ENCODE measurements around the gene FOSB.

Gene FOSB

GRCh38 chr19:45484273-45484945 is 16.6 kb downstream of the FOSB start:
- no peak for DNase-seq (ENCODE audit: low read depth in 3 of 3)

DNA sequence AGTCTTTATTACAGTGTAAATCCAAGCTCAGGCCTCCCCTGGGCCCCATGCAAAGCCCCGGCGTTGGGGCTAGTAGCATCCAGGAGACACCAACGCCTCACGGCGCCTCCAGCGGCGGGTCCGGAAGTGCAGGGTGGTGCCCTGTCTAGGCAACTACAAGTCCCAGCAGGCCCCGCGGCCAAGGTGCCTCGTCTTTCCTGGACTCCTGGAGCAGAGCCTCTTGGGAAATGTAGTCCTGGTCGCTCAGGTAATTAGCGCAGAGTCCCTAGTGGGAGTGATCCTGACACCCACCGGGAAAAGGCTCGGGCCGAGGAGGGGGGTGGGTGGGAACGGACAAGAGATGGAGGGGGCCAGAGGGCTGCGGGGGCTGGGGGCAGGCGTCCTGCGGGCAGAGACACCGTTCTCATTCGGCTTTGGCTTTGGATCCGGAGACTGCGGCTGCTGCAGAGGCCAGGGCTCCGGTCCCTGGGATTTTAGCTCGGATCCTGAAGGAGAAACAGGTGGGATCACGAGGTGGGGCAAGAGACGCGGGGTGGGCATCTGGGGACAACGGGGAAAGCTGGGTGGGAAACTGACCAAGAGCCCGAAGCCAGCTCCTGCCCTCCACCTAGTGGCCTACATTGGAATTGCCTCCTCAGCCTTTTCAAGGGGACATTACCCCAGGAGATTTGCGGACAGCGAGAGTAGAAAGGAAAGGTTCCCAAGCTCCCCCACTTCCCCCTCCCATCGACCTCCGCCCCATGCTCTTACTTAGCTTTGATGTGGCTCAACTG is 17.7 kb downstream of the FOSB start:
- DNase-seq (ENCODE audit: low read depth in 3 of 3), result peak; percentile 93 to 98 (median 96)

DNA sequence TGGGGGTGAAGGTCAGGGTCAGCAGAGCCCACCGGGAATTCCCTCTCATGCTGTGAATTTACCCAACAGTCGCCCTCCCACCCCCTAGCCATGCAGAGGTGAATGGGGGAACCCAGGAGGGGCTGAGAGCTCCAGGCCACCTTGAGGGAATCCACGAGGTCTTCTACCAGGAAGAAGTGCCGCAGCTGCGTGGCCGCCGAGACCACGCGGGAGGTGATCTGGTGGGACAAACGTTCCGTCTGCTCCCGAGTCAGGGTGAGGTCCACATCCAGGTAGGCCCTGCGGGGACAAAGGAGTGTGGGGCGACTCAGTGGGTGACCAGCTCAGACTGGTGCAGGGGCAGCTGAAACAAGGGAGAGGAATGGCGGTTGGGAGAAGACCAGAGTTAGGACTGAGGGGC is 20.9 kb downstream of the FOSB start:
- no peak for DNase-seq (ENCODE audit: low read depth in 3 of 3)

- no peak for DNase-seq (ENCODE audit: low read depth in 3 of 3)
These were observed 21.5 kb downstream of the FOSB start for GRCh38 chr19:45489216-45489855.

DNA sequence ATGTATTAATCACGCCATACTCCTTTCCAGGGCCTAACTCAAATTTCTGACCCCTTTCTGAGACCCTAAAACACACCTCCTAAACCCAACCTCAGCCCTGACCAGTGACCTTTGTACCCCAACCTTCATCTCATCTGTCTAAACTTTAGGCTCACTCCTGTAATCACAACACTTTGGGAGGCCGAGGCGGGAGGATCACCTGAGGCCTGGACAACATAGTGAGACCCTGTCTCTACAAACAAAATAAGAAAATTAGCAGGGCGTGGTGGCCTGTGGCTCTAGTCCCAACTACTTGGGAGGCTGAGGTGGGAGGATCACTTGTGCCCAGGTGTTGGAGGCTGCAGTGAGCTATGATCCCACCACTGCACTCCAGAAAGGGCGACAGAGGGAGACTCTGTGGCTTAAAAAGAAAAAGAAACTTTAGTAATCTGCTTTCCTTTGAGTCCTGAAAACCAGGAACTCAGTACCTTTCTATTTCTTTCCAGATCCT is 24.4 kb downstream of the FOSB start:
- DNase-seq (ENCODE audit: low read depth in 3 of 3), result no peak

GRCh38 chr19:45492627-45493470 is 25.1 kb downstream of the FOSB start:
- DNase-seq (ENCODE audit: low read depth in 3 of 3), result no peak

DNA sequence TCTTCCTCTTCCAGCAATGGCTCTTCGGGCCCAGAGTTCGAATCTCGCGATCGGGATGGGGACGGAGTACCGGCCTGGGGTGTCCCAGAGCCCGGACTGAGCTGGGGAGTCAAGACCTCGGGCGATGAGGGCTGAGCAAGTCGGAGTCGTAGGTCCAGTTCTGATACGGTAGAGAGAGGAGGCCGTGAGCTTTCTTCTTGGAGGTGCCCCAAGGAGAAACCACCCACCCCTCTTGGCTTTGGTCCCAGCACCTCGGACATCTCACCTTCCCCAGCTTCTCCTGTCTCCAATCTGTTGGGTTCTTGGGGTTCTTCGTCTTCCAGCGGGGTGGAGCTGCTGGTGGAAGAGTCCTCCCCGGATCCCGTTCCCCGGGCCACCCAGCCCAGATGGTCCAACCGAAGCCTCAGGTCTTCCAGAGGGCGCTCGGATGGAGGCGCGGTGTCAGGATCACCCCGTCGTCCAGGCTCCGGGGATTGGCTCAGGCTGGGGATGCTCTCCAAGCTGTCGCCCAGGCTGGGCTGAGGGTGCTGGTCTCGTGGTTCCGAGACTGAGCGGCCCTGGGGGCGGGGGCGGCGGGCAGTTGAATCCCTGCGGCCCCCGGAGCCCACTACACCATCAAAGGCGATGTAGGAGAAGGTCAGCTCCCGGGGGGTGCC is 26.6 kb downstream of the FOSB start:
- DNase-seq (ENCODE audit: low read depth in 3 of 3), result no peak

DNA sequence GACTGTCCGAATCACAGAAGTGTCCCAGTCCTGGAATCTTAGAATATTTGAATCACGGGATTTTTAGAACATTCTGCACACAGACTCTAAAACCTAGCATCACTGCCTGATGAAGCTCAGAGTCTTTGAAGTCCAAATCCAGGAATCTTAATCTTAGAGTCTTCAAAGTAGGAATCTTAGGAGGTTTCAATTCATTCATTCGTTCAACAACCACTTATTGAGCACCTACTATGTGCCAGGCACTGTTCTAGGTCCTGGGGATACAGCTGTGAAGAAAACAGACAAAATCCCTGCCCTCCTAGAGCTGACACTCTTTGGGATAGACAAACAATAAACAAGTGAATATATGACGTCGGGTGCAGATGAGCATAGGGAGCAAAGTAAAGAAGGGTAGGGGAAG is 27.4 kb downstream of the FOSB start:
- no peak for DNase-seq (ENCODE audit: low read depth in 3 of 3)

DNA sequence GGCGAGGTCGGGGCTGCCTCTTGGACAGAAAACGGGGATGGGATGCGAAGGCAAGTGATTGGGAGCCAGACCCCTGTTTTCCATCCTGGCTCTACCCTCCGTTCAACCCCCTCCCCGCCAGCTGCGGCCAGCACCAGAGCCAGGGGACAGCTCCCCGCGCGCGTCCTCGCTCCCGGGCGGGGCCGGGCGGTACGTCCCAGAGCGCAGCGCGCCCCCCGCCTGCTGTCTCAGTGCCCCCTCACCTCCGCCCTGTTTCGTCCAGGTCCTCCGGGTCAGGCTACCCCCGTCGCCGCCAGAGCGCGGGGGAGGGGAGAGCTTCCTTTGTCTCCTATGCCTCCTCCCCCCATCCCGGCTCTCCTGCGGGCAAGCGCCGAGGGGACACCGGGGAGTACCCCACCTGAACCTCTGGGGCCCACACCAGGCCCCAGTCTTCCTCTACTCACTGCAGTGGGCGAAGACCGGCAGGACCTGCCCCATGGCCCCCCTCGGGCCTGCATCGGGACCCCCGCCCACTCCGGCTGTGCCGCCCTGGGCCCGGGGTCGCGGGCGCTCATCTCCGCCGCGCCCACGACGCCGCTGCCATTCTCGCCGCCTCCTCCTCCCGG is 28.7 kb downstream of the FOSB start:
- no peak for DNase-seq (ENCODE audit: low read depth in 3 of 3)

- no peak for DNase-seq (ENCODE audit: low read depth in 3 of 3)
These were observed 30.0 kb downstream of the FOSB start for GRCh38 chr19:45497791-45498190.

DNA sequence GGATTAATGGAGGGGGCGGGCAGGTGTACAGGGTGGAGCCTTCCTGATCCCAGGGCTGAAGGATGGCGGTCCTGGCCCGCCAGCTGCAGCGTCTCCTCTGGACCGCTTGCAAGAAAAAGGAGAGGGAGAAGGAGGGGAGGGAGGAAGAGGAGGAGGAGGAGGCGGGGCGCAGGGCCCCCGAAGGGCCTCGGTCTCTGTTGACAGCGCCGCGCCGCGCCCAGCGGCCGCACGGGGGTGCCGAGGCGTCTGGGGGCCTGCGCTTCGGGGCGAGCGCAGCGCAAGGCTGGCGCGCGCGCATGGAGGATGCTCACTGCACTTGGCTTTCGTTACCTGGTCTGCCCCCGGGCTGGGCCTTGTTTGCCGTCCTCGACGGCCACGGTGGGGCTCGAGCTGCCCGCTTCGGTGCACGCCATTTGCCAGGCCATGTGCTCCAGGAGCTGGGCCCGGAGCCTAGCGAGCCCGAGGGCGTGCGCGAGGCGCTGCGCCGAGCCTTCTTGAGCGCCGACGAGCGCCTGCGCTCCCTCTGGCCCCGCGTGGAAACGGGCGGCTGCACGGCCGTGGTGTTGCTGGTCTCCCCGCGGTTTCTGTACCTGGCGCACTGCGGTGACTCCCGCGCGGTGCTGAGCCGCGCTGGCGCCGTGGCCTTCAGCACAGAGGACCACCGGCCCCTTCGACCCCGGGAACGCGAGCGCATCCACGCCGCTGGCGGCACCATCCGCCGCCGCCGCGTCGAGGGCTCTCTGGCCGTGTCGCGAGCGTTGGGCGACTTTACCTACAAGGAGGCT is 30.8 kb downstream of the FOSB start, which contains the start of gene PPM1N:
Gene PPM1N (plus strand): TSS at position 33 of the 785 bp plus-strand sequence. CDS start 30 bp downstream, at position 63.
- DNase-seq (ENCODE audit: low read depth in 3 of 3), result peak in 2 of 3 experiments; percentile 41 to 44

DNA sequence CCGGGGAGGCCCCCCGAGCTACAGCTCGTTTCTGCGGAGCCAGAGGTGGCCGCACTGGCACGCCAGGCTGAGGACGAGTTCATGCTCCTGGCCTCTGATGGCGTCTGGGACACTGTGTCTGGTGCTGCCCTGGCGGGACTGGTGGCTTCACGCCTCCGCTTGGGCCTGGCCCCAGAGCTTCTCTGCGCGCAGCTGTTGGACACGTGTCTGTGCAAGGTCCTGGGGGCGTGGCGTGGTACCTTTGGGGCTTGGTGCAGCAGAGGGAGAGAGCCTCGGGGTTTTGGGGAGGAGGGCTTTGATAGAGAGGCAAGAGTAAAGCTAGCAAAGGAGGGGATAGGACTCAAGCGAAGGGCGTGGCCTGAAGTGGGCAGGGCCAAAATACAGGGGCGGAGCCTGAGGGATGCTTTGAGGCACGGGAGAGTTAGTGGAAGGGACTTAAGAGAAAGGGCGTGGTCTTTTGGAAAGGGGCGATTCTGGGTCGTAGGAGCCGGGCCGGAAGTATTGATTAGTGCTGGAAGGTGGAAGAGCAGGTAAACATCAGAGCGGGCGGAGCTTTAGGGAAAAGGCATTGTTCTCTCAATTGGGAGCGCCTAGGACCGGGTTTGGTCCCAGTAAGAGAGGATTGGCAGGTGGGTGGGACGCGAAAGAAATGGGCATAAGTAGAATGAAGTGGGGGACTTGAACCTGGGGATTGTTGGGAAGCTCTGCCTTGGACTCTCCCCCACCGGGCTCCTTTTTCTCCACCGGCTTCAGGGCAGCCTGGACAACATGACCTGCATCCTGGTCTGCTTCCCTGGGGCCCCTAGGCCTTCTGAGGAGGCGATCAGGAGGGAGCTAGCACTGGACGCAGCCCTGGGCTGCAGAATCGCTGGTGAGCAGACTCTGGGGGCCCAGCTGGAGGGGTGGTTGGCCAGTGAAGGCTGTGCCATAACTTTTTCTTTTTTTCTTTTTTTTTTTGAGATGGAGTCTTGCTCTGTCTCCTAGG is 31.7 kb downstream of the FOSB start:
- peak in 2 of 3 experiments; percentile 44 to 64 for DNase-seq (ENCODE audit: low read depth in 3 of 3)

- DNase-seq (ENCODE audit: low read depth in 3 of 3), result no peak
These were observed 33.3 kb downstream of the FOSB start for GRCh38 chr19:45500918-45501729.

GRCh38 chr19:45501730-45502014 is 33.9 kb downstream of the FOSB start:
- DNase-seq (ENCODE audit: low read depth in 3 of 3), result no peak

- DNase-seq (ENCODE audit: low read depth in 3 of 3), result no peak
These were observed 34.3 kb downstream of the FOSB start for GRCh38 chr19:45502111-45502510.

DNA sequence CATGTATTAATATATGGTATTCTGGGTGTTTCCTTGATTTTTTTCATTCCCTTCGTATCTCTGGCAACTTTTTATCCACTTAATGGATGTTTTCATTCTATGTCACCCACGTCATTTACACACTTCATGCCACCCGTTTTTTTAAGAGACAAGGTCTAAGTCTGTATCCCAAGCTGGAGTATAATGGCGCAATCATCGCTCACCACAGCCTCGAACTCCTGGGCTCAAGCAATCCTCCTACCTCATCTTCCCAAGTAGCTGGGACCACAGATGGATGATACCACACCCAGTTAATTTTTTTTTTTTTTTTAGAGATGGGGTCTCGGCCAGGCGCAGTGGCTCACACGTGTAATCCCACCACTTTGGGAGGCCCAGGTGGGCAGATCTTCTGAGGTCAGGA is 36.1 kb downstream of the FOSB start:
- DNase-seq (ENCODE audit: low read depth in 3 of 3), result no peak

- DNase-seq (ENCODE audit: low read depth in 3 of 3), result no peak
These were observed 37.6 kb downstream of the FOSB start for GRCh38 chr19:45505151-45505995.

All from stimulated activated CD4-positive, alpha-beta T cell treated with anti-CD3 and anti-CD28 coated beads, TNF-alpha, amount 100 ng/mL, for 4 hours (primary cell).